Heart left ventricle (tissue), 13 donors: ENCODE measurements around the gene PTGR3.

Source experiments
- POLR2A ChIP-seq, 2 donors: fragments of 450-650 bp; IDR thresholded peaks; one replicate each; pipeline ENCODE4 v1.6.1; 2017; ENCODE audit warnings: antibody characterized with exemption in 2 of 2, mild to moderate bottlenecking in 2 of 2, moderate library complexity in 2 of 2
- TF ChIP-seq, protein P1 (sequence below), 12 donors: fragments of 200-600 bp; sonication (generic) in 4 of 12; IDR thresholded peaks; one replicate each; pipeline versions ENCODE4 v1.5.0 to v1.8.0; 2018 to 2022; ENCODE audit warnings: antibody characterized with exemption in 12 of 12, mild to moderate bottlenecking in 5 of 12
- donor health status: ischemic (EF 13 %, LVEDD 7.1; RV severe dilation, severe dysfunction).
- donor health status: DM: no; HTN: yes; CAD: no.
- donor health status: DM: no; HTN: no; CAD: no.
- donor health status: ischemic (EF 25% LVEDD 6.9; RV normal size, moderate dysfunction).
- donor health status: ischemic (EF 25% LVEDD 5.7; RV mildly dilated, moderate dysfunction).
- donor health status: ischemic (EF 35%, LVEDD 5.7; RV mildly dilated, moderate dysfunction).
- donor health status: nonischemic (EF 11% LVEDD 7.7; RV severe dilation, severe dysfunction).
- donor health status: DM: yes; HTN: yes; CAD: no.
- donor health status: PGD.
- donor health status: ischemic (EF 29% LVEDD 5.4; RV normal size, mild dysfunction).
- donor health status: nonischemic (EF 23%, LVEDD 6.1; RV moderate dilation, normal function).

DNA sequence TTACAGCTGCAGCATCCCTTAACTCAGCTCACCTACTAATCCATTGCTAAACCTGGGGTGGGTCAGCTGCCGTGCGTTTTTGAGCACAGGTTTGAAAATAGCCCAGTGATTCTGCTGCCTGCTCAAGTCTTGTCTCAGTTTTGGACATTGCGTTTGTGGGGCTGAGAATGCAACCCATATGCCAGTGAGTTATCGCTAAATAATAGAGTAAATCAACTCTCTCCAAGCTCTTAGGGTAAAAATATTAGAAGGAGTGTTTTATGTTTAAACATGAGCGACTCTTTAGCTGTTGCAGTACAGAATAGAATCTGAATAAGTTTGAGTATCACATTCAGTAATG is 3.8 kb upstream of the PTGR3 start:
- TF ChIP-seq, protein P1, sequence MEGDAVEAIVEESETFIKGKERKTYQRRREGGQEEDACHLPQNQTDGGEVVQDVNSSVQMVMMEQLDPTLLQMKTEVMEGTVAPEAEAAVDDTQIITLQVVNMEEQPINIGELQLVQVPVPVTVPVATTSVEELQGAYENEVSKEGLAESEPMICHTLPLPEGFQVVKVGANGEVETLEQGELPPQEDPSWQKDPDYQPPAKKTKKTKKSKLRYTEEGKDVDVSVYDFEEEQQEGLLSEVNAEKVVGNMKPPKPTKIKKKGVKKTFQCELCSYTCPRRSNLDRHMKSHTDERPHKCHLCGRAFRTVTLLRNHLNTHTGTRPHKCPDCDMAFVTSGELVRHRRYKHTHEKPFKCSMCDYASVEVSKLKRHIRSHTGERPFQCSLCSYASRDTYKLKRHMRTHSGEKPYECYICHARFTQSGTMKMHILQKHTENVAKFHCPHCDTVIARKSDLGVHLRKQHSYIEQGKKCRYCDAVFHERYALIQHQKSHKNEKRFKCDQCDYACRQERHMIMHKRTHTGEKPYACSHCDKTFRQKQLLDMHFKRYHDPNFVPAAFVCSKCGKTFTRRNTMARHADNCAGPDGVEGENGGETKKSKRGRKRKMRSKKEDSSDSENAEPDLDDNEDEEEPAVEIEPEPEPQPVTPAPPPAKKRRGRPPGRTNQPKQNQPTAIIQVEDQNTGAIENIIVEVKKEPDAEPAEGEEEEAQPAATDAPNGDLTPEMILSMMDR (IDR thresholded peaks at IDR 0.05), result no peak
- TF ChIP-seq POLR2A (IDR thresholded peaks at IDR 0.05), result no peak
